ENCODE data around the gene FKRP.
"Not testable (repeated sequence)": the region's sequence is repeated elsewhere in the genome, so short reads cannot be mapped to it uniquely, and the experiment has no call there.

The FKRP gene

GRCh38 chr19:46745521-46746280 is at the start of gene FKRP:
Gene FKRP, plus strand, starts transcription at chr19:46746057. Its CDS starts 9,394 bp downstream, at chr19:46755451.
- peak; percentile 18 for DNase-seq

GRCh38 chr19:46696866-46697203 is 49.0 kb upstream of the FKRP start:
- no peak for DNase-seq

GRCh38 chr19:46697204-46697960 is 48.5 kb upstream of the FKRP start:
- peak; percentile 7 for DNase-seq

GRCh38 chr19:46698395-46699321 is 47.2 kb upstream of the FKRP start:
- DNase-seq: no peak

GRCh38 chr19:46700704-46701103 is 45.2 kb upstream of the FKRP start:
- DNase-seq: no peak

- peak; percentile 45 for DNase-seq
These were observed 41.3 kb upstream of the FKRP start for GRCh38 chr19:46704379-46705076.

GRCh38 chr19:46710687-46711086 is 35.2 kb upstream of the FKRP start:
- no peak for DNase-seq

GRCh38 chr19:46712768-46713338 is 33.0 kb upstream of the FKRP start:
- DNase-seq: not testable (repeated sequence)

- DNase-seq: peak; percentile 35
These were observed 31.9 kb upstream of the FKRP start for GRCh38 chr19:46713781-46714443.

GRCh38 chr19:46714444-46715106 is 31.3 kb upstream of the FKRP start:
- DNase-seq: no peak

GRCh38 chr19:46715620-46715974 is 30.3 kb upstream of the FKRP start:
- DNase-seq: no peak

GRCh38 chr19:46715975-46716671 is 29.7 kb upstream of the FKRP start:
- DNase-seq: no peak

GRCh38 chr19:46716672-46717033 is 29.2 kb upstream of the FKRP start:
- DNase-seq: no peak

GRCh38 chr19:46717034-46717715 is 28.7 kb upstream of the FKRP start, which contains the start of gene PRKD2:
Gene PRKD2, minus strand, starts transcription at chr19:46717114. Its CDS starts 744 bp downstream, at chr19:46716370.
- peak; percentile 86 for DNase-seq

GRCh38 chr19:46717716-46718143 is 28.1 kb upstream of the FKRP start:
- no peak for DNase-seq

GRCh38 chr19:46718157-46718933 is 27.5 kb upstream of the FKRP start:
- DNase-seq: no peak

GRCh38 chr19:46718934-46719622 is 26.8 kb upstream of the FKRP start:
- no peak for DNase-seq
